Stimulated activated CD8-positive, alpha-beta memory T cell treated with anti-CD3 and anti-CD28 coated beads, Interleukin-4, amount 100 ng/mL, for 4 hours (primary cell): Measurements from ENCODE around the gene SHC1.

ENCODE experiments used
- DNase-seq, 2 donors: peaks; one replicate each; pipeline ENCODE4 v3.0.0-alpha.2; 2020; ENCODE audit warnings: low read depth in 2 of 2, low spot score in 1 of 2

Gene SHC1

DNA sequence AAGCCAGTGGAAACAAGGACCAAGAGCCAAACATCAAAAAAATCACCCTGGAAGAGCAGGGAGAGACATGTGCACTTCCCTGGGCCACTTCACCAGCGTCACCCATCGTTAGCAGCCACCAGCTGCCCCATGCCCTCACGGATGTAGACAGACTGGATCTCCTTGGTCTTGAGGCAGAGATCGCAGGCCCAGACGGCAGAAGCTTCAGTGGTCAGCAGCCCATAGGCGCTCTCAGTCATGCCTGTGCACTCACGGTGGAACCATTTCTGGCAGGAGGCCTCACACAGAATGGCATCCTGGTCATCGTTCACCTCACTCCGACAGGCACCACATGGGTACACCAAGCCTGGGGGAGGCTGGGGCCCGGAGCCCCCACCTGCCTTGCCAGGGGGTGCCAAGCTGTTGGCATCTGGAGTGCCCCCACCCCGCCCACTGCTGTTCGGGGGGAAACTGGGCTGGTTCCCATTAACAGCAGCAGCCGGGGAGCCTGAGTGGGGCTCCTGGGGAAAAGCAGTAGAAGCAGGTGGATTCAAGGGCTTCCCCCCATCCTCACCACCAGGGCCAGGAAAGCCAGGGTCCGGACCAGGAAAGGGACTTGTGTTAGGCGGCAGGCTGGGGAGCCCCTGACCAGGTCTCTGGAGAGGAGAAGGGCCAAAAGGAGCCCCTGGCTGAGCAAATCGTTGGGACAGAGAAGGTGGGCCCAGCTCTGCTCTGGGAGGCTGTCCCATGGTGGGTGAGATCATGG lies 11.7 kb downstream of the SHC1 start:
- no peak for DNase-seq

DNA sequence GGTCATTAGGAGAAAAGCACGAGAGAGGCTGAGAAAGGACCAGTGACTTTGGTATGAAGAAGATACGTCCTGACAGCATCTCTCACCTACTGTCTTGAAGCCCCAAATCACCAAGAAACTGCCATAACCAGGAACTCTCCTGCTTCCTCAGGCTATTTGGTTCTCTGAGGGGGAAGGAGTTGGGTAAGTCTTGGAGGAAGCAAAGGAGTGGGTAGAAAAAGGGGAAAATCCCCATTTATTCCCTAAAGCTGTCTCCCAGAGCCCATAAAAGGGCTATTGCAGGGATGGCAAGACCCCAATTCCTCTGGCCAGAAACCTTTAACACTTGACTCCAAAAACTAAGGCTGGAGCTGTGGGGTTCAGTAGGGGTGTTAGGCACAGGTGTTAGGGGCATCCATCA lies 12.5 kb downstream of the SHC1 start:
- DNase-seq = no peak

DNA sequence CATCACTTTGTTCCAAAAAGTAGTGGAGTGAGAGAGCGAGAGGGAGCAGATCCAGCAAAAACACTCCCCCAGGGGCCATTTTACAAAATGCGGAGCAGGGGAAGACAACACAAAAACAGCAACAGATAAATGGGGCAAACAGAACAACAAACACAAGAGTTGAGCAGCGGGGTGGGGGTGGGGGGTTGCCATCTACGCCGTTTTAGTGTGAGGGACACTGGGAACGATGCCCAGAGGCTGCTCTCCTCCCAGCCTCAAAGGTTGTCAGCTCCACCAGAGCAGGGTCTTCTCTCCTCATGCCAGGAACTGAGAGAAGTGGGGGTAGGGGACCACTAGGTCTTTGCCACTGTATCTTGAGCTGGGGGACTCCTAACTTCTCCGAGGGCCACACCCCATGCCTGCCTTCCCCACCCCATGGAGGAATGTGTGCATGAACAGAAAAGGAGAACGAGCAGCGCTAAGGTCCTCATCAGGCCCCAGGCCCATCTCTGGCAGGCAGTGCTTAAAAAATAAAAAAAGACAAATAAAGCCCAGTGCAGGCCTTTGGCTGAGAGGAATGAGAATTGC lies 13.4 kb downstream of the SHC1 start:
- DNase-seq = no peak

GRCh38 chr1:154956544-154956941 lies 14.0 kb downstream of the SHC1 start:
- DNase-seq = no peak

DNA sequence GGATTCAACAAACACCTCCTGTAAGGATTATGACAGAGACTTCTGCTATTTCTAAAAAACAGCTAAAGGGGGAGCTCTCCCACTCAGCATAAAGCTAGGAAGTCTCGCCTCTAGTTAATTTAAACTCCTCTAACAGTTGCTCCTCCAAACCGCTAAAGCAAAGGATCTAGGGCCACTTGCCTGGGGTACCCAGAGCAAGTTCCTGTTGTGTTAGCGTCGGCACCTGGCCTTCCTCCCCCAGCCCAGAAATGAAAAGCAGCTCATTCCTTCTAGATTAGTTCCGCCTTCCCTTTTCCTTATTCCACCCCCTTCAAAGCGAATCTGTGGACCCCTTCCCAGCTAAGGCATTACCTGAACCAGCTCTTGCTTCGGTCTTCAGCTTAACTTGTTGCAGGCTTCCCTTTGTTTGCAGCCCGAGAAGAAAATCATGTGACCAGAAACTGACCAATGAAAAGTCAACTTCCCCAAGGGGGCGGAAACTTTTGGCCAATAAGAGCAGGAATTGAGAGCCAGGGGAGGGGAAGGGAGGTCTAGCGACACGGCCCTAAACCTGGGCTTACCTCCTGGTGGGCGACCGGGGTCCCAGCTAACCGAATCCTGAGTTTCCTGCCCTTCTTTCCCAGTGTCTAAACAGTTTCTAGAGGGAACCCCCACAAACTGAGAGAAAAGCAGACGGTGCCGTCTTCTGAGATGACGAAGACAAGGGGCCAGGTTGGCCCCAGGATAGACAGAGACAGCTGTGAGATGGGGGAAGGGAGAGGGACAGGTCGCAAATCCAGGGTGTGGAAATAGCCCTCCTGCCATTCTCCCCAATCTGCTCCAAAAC lies 14.6 kb downstream of the SHC1 start, which contains the start of gene PBXIP1:
Gene PBXIP1 (minus strand): TSS at position 382 of the 826 bp plus-strand sequence. CDS start 2,378 bp downstream, outside the sequence.
- peak; percentile 59 to 62 for DNase-seq

DNA sequence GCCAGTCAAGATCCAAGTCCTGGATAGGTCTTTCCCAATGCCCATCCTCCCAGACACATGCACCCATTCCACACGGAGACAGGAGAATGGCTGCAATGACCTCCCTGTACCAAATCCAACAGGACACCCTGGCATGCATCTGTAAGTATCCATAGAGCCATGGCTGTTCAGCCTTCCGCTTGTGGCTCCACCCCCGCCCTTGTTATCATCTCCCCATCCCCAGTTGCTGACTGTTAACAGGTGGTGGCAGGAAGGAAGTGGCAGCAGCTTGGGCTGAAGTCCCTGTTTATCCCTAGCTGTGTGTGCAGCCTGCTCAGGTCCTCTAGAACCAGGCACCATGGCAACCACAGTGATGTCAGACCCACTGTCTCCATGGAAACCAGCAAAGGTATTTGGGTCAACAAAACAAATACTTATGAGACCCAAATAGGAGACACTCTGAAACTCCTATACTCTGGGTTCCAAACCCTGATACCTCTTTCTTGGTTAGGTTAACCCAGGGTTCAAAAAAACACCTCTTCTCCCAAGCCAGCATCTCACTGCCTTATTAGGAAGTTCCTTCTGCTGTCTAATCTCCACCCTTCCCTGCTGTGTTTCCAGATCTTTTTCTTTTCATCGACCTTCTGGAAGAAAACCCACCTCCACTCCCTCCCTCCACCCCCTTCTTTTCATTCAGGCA lies 15.4 kb downstream of the SHC1 start:
- DNase-seq = peak; percentile 48 to 49

- no peak for DNase-seq
These were observed 16.0 kb downstream of the SHC1 start for GRCh38 chr1:154954541-154954940.

DNA sequence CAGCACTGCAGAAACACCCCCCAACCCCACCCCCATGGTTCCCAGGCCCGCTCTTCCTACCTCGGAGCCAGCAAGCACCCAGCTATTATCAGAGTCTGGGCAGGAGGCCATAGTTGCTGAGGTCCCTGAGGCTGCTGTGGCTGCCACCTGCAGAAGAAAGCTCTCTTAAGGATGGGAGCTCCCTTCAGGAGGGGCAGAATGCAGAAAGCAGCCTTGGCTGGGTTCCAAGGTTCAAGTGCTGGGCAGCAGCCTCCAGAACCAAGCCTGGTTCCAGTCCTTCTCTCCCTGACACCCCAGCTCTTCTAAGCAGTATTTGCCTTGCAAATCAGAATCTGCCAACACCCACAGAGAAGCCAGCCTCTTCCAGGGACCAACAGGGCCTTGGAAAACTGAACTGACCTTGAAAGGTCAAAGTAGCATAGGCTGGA lies 16.9 kb downstream of the SHC1 start:
- DNase-seq = no peak

GRCh38 chr1:154952664-154953063 lies 17.9 kb downstream of the SHC1 start:
- DNase-seq = no peak

- DNase-seq = peak in 1 of 2 donors; percentile 22
These were observed 18.5 kb downstream of the SHC1 start for GRCh38 chr1:154951901-154952657.

GRCh38 chr1:154948079-154948478 lies 22.5 kb downstream of the SHC1 start:
- DNase-seq = no peak

GRCh38 chr1:154945962-154946850 lies 24.3 kb downstream of the SHC1 start:
- DNase-seq = no peak

DNA sequence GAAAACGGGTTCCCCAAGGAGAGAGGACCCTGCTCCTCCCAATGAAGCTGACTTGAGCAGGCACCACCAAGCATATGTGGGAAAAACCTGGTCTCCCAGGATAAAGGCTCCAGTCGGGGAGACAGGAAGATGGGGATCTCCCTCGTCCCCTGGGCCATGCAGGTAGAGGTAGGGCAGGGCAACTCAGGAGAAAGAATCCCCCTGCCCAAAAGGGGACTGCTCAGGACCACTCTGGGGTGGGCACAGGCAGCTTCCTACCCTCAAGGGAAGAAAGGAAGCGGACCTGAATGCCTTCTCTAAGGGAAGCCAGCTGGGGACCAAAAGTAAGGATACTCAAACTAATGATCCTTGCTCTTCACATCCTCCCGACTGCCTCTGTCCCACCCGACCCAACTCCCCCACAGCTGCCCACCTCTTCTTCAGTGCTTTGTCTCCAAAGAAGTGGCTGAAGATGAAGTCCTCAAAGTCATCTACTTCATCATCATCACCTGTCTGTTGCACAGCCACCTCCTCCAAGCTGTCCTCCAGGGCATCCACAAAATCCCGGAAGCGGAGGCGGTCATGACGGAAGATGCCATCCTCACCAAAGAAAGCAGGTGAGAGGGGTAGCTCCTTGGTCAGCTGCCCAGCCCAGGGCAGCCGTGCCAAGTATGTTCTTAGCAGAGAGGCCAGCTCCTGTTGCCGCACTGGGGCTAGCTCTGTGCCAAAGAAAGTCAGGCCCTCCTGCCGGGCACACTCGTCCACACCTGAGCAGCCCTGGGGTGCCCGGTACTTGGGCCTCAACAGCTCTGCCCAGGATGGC lies 25.2 kb downstream of the SHC1 start:
- DNase-seq = no peak

GRCh38 chr1:154944401-154945159 lies 26.0 kb downstream of the SHC1 start:
- DNase-seq = no peak

DNA sequence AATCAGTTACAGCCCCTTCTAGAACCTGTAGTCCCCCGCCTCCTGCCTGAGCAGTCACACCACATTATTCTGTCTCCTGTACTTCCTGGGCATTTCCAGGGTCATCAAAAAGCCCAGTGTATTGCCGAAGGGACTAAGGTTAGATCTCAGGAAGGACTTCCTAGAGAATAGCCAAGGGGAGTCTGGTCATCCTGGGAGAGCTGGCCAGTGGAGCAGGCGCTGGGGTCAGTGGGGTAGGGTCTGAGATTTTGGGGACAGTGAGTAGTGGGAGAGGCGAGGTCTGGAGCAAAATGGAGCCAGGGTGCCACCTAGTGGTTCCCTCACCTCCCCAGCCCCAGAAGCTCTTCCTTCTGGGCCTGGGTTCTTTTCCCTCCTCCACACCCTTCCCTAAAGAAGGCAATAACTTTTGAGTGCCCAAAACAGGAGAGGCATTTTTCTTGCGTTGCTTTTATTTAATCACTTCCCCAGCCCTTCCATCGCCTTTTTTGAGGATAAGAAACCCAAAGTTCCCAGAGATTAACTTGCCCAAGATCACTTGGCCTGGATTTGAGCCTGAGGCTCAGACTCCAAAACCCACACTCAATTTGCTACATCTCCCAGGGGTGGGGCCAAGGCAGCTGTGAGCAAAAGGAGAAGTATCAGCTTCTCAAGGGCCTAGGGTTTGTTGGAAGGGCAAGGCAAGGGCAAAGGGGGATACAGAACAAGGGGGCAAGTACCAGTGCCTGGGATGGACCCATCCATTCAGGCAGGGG lies 26.7 kb downstream of the SHC1 start:
- no peak for DNase-seq

GRCh38 chr1:154941333-154942013 lies 29.1 kb downstream of the SHC1 start:
- no peak for DNase-seq
